ENCODE results near the gene FUT4. TPM values are rescaled to one million over a fixed set of nuclear protein-coding genes. Genes with fewer than 3 reads are reported as not detected.
"Not testable (repeated sequence)": the region's sequence is repeated elsewhere in the genome, so short reads cannot be mapped to it uniquely, and the experiment has no call there.

Gene FUT4
- total and polyA plus RNA-seq, 5 donors, result 1.2 to 2.9 (median 2.1) TPM

DNA sequence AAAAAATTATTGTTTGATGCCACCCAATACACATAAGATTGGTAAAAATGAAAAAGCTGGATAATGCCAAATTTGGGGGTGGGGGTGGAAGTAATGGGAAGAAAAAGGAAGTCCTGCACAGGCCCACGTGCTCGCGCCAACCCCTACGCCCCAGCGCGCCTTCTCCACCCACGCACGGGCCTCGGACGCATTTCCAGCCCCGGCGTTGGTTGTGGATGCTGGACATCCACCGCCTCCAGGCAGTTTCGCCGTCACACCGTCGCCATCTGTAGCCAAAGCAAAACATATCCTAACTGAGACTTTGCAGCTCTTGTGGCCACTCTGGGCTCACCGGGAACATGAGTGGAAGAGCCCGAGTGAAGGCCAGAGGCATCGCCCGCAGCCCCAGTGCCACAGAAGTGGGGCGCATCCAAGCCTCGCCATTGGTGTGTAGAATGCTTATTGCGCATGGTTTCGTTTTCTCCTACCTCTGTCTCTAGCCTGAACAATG, 23.5 kb downstream of the FUT4 start, which contains the start of gene PIWIL4:
PIWIL4 (plus strand) TSS at position 188 of the 490 bp plus-strand sequence; CDS start at position 339, 151 bp downstream.
- Histone ChIP-seq H3K4me3 (ENCODE audit: low read length) (no peak within 1 kb of the TSS), H3K9me3 (ENCODE audit: control insufficient read depth, low read length) (no peaks in the 10 kb centered on the region), H3K4me1 (ENCODE audit: control insufficient read depth, insufficient read depth, low read length) (no peaks in the 10 kb centered on the region), H3K27ac (ENCODE audit: low read length) (no peak within 1 kb of the TSS), H3K27me3 (ENCODE audit: control insufficient read depth, insufficient read depth) (no peaks in the 10 kb centered on the region)
- 95% methylated on average over 25 of the region's 25 CpGs for WGBS
- ATAC-seq (no peak), DNase-seq (no peak)
- intact Hi-C loops (cut with DNase I), result no loop called here

DNA sequence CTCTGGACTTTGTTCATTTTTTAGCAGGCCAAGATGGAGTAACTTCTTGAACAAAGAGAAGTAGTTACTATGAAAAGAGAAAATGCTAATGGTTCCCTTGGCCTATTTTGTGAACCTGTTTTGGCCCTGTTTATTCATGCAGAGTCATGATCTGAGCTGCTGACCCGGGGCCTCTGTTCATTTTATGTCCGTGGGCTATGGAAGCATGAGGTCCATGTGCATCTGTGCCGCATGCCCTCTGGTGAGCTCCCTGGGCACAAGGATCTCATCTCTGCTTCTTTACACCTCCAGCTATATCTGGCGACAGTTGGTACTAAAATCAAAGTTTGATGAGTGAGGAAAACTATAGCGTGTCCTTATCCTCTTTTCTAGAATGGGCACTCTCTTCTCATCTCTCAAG, 24.5 kb downstream of the FUT4 start:
- DNase-seq (no peak), ATAC-seq (no peak)
- WGBS, result 94% methylated on average over 5 of the region's 5 CpGs
- no peak overlapping the region for H3K27ac ChIP-seq (ENCODE audit: low read length)
- H3K9me3 ChIP-seq (ENCODE audit: control insufficient read depth, low read length), result no peaks in the 10 kb centered on the region
- H3K4me3 ChIP-seq (ENCODE audit: low read length), result no peak overlapping the region
- intact Hi-C loops (cut with DNase I), result no loop called here
- H3K4me1 ChIP-seq (ENCODE audit: control insufficient read depth, insufficient read depth, low read length), result no peaks in the 10 kb centered on the region
- no peaks in the 10 kb centered on the region for H3K27me3 ChIP-seq (ENCODE audit: control insufficient read depth, insufficient read depth)

DNA sequence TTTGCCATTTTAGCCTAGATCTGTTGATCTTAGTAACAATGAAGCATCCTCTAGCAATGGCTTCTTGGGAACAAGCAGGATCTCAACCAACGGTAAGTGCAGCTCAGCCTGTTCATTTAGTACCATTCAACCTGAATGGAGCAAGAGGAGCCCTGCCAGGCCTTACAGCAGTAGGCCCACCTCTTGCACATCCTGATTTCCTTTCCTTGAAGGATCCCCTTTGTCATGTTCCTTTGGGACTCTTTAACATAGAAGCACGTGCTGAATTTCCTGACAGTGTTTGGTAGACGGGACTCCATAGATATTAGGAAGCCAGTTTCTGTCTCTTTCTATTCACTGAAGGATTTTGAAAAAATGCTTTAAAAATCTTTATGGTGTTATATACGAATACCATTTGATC, 25.0 kb downstream of the FUT4 start:
- 79% methylated on average over 4 of the region's 4 CpGs for WGBS
- H3K27me3 ChIP-seq (ENCODE audit: control insufficient read depth, insufficient read depth), result no peaks in the 10 kb centered on the region
- no peaks in the 10 kb centered on the region for H3K9me3 ChIP-seq (ENCODE audit: control insufficient read depth, low read length)
- ATAC-seq (no peak), DNase-seq (no peak)
- no peak overlapping the region for H3K4me3 ChIP-seq (ENCODE audit: low read length)
- H3K27ac ChIP-seq (ENCODE audit: low read length), result no peak overlapping the region
- intact Hi-C loops (cut with DNase I), result no loop called here
- no peaks in the 10 kb centered on the region for H3K4me1 ChIP-seq (ENCODE audit: control insufficient read depth, insufficient read depth, low read length)

DNA sequence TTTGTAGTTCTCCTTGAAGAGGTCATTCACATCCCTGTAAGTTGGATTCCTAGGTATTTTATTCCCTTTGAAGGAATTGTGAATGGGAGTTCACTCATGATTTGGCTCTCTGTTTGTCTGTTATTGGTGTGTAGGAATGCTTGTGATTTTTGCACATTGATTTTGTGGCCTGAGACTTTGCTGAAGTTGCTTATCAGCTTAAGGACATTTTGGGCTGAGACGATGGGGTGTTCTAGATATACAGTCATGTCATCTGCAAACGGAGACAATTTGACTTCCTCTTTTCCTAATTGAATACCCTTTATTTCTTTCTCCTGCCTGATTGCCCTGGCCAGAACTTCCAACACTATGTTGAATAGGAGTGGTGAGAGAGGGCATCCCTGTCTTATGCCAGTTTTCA, 29.3 kb downstream of the FUT4 start:
- DNase-seq; H3K27me3 ChIP-seq (ENCODE audit: control insufficient read depth, insufficient read depth); H3K9me3 ChIP-seq (ENCODE audit: control insufficient read depth, low read length); ATAC-seq; H3K27ac ChIP-seq (ENCODE audit: low read length); H3K4me1 ChIP-seq (ENCODE audit: control insufficient read depth, insufficient read depth, low read length); H3K4me3 ChIP-seq (ENCODE audit: low read length); intact Hi-C loops (cut with DNase I): not testable (repeated sequence)
- 79% methylated on average over 2 of the region's 2 CpGs for WGBS

DNA sequence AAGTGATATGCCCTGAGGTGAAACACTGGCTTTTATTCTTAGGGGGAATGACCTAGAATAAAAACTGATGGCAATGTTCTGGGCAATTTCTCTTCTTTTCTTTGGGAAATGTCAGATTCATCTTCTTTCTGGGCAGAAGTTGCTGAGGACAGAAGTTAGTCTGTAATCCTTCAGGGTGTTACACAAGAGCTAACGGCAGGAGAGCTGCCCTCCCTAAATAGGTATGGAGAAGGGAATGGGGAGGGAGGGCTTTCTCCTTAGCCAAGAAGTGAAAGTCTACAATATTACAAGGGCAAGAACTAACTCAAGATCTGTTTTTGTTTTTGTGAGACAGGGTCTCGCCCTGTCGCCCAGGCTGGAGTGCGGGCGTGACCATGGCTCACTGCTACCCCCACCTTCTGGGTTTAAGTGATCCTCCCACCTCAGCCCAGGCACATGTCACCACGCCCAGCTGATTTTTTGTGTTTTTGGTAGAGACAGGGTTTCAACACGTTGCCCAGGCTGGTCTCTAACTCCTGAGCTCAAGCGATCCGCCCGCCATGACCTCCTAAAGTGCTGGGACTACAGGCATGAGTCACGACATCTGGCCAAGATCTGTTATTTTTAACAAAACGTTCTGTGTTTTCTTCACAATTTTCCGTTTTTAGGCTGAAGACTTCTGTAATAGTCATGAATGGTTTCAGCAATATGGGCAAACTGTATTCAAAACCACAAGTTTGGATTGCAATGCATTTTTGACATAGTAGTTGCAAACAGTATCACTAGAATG, 30.7 kb downstream of the FUT4 start:
- H3K4me3 ChIP-seq (ENCODE audit: low read length), result no peak overlapping the region
- no peaks in the 10 kb centered on the region for H3K4me1 ChIP-seq (ENCODE audit: control insufficient read depth, insufficient read depth, low read length)
- DNase-seq (peak in 2 of 3 donors; percentile 35 to 50), ATAC-seq (peak in 1 of 2 donors; percentile 18)
- WGBS, result 74% methylated on average over 13 of the region's 13 CpGs
- no peaks in the 10 kb centered on the region for H3K27me3 ChIP-seq (ENCODE audit: control insufficient read depth, insufficient read depth)
- intact Hi-C loops (cut with DNase I), result no loop called here
- H3K27ac ChIP-seq (ENCODE audit: low read length), result no peak overlapping the region
- no peaks in the 10 kb centered on the region for H3K9me3 ChIP-seq (ENCODE audit: control insufficient read depth, low read length)

DNA sequence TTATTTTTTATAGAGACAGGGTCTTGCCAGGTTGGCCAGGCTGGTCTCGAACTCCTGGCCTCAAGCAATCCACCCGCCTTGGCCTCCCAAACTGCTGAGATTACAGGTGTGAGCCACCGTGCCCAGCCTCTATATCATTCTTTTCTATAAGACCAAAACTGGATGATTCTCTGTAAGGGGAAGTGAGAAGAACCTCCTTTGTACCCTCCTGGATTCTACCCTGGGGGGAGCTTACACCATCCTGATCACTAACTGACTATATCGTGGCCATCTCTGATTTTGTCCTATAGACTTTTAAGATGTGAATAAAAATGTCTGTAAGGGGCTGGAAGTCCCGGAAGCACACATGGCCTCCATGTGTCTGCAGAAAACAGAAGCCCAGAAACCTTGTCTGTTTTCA, 32.6 kb downstream of the FUT4 start:
- WGBS, result 88% methylated on average over 5 of the region's 5 CpGs
- Histone ChIP-seq H3K4me3 (ENCODE audit: low read length) (no peak overlapping the region), H3K9me3 (ENCODE audit: control insufficient read depth, low read length) (no peaks in the 10 kb centered on the region), H3K27me3 (ENCODE audit: control insufficient read depth, insufficient read depth) (no peaks in the 10 kb centered on the region), H3K4me1 (ENCODE audit: control insufficient read depth, insufficient read depth, low read length) (no peaks in the 10 kb centered on the region), H3K27ac (ENCODE audit: low read length) (no peak overlapping the region)
- no peak for DNase-seq
- intact Hi-C loops (cut with DNase I), result no loop called here
- ATAC-seq, result no peak

DNA sequence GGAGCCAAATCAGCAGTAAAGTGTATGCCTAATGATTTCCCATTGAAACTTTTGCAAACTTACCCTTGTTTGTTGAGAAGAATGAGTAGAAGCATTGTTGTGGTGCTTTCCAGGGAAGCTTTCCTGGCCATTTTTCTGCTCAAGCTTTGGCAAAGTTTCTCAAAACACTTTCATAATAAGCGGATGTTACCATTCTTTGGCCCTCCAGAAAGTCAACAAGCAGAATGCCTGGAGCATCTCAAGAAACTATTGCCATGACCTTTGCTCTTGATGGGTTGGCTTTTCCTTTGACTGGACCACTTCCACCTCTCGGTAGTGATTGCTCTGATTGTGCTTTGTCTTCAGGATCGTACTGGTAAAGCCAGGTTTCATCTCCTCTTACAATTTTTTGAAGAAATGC, 34.1 kb downstream of the FUT4 start:
- Histone ChIP-seq H3K4me3 (ENCODE audit: low read length) (no peak overlapping the region), H3K27me3 (ENCODE audit: control insufficient read depth, insufficient read depth) (no peaks in the 10 kb centered on the region), H3K4me1 (ENCODE audit: control insufficient read depth, insufficient read depth, low read length) (no peaks in the 10 kb centered on the region), H3K9me3 (ENCODE audit: control insufficient read depth, low read length) (no peaks in the 10 kb centered on the region), H3K27ac (ENCODE audit: low read length) (no peak overlapping the region)
- ATAC-seq, result no peak
- no peak for DNase-seq
- intact Hi-C loops (cut with DNase I), result no loop called here
- 72% methylated on average over 3 of the region's 3 CpGs for WGBS

- Histone ChIP-seq H3K9me3 (ENCODE audit: control insufficient read depth, low read length) (no peaks in the 10 kb centered on the region), H3K4me3 (ENCODE audit: low read length) (no peak overlapping the region), H3K4me1 (ENCODE audit: control insufficient read depth, insufficient read depth, low read length) (no peaks in the 10 kb centered on the region), H3K27ac (ENCODE audit: low read length) (no peak overlapping the region), H3K27me3 (ENCODE audit: control insufficient read depth, insufficient read depth) (no peaks in the 10 kb centered on the region)
- ATAC-seq (no peak), DNase-seq (no peak)
- WGBS, result 87% methylated on average over 1 of the region's 1 CpG
- intact Hi-C loops (cut with DNase I), result no loop called here
These were observed 38.2 kb downstream of the FUT4 start for GRCh38 chr11:94581926-94582325.

GRCh38 chr11:94583213-94583865, 39.6 kb downstream of the FUT4 start:
- 77% methylated on average over 4 of the region's 4 CpGs for WGBS
- H3K27me3 ChIP-seq (ENCODE audit: control insufficient read depth, insufficient read depth), result no peaks in the 10 kb centered on the region
- ATAC-seq (no peak), DNase-seq (no peak)
- H3K27ac ChIP-seq (ENCODE audit: low read length), result no peak overlapping the region
- no peak overlapping the region for H3K4me3 ChIP-seq (ENCODE audit: low read length)
- intact Hi-C loops (cut with DNase I), result no loop called here
- H3K4me1 ChIP-seq (ENCODE audit: control insufficient read depth, insufficient read depth, low read length), result no peaks in the 10 kb centered on the region
- H3K9me3 ChIP-seq (ENCODE audit: control insufficient read depth, low read length), result no peaks in the 10 kb centered on the region

DNA sequence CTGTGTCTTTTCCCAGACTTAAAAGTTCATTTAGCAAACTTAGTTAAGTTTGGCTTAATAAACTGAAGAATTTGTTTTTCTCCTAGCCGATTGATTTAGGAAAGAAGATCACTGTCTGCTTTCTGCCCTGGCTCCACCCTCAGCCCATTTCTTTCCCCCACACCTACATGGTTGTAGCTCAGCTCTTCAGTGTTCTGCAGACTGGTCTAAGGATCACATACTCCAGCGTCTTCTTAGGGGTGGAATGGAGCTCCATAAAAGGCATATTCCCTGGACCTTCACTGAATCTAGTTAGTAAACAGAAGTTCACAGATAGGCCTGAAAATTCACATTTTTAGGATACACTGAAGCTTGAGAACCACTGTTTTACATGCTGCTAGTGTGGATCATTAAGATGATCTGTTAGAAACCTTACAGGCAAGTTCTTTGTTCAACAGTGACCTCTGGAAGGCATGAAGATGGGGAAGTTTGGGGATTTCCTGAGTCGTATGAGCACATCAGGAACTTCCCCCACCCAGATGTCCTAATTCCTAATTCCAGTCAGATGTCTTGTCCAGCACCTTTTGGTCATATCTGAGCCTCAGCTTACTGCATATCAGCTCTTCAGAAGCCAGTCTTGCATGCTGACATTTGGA, 40.3 kb downstream of the FUT4 start:
- 67% methylated on average over 3 of the region's 3 CpGs for WGBS
- no peaks in the 10 kb centered on the region for H3K4me1 ChIP-seq (ENCODE audit: control insufficient read depth, insufficient read depth, low read length)
- H3K9me3 ChIP-seq (ENCODE audit: control insufficient read depth, low read length), result no peaks in the 10 kb centered on the region
- H3K27ac ChIP-seq (ENCODE audit: low read length), result no peak overlapping the region
- intact Hi-C loops (cut with DNase I), result no loop called here
- H3K4me3 ChIP-seq (ENCODE audit: low read length), result no peak overlapping the region
- ATAC-seq, result no peak
- no peak for DNase-seq
- H3K27me3 ChIP-seq (ENCODE audit: control insufficient read depth, insufficient read depth), result no peaks in the 10 kb centered on the region

DNA sequence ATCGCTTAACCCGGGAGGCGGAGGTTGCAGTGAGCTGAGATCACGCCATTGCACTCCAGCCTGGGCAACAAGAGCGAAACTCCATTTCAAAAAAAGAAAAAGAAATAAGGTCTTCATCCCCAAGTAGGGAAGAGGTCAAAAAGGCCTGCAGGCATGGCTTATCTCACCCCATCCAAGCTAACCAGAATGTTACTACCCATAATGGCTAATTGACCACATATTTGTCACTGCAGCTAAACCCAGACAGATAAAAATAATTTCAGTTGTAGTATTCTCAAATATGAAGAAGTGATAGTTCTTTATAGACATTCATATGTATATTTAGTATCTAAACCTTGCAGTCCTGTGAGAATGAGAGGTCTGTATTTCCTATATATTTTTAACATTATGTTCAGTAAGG, 41.3 kb downstream of the FUT4 start:
- Histone ChIP-seq H3K27ac (ENCODE audit: low read length) (no peak overlapping the region), H3K4me1 (ENCODE audit: control insufficient read depth, insufficient read depth, low read length) (no peaks in the 10 kb centered on the region), H3K27me3 (ENCODE audit: control insufficient read depth, insufficient read depth) (no peaks in the 10 kb centered on the region), H3K4me3 (ENCODE audit: low read length) (no peak overlapping the region), H3K9me3 (ENCODE audit: control insufficient read depth, low read length) (no peaks in the 10 kb centered on the region)
- 97% methylated on average over 5 of the region's 5 CpGs for WGBS
- no peak for ATAC-seq
- intact Hi-C loops (cut with DNase I), result no loop called here
- DNase-seq, result no peak

Data from right cardiac atrium (tissue), 5 donors.